T-helper 17 cell (primary cell): ENCODE results near the gene ACADSB. TPM values are rescaled to one million over a fixed set of nuclear protein-coding genes. Genes with fewer than 3 reads are reported as not detected.
A peak's percentile ranks its signal among the peaks of the same experiment; 100 is the strongest.

ENCODE experiments used
- ATAC-seq: fragments of 150-1000 bp; cut with Tn5 transposase; 2 replicates; pipeline ENCODE4 v1.10.0; 2021; ENCODE audit warnings: mild to moderate bottlenecking, moderate library complexity
- DNase-seq, 3 donors: peaks; one replicate each; pipeline versions ENCODE4 v3.0.0 to v3.0.0-alpha.2; 2020 to 2021
- H3K9me3 ChIP-seq: one replicate; pipeline ENCODE4 v1.7.0; 2013; ENCODE audit warnings: low read length, mild to moderate bottlenecking; ENCODE audit not compliant: control insufficient read depth, poor library complexity, severe bottlenecking
- H3K27ac Mint-ChIP-seq: one replicate; pipeline ENCODE4 v1.8.0; 2022; ENCODE audit warnings: mild to moderate bottlenecking, moderate library complexity, mixed read lengths
- H3K27me3 Mint-ChIP-seq: one replicate; pipeline ENCODE4 v1.8.0; 2022; ENCODE audit warnings: mixed read lengths
- H3K36me3 Mint-ChIP-seq: one replicate; pipeline ENCODE4 v1.8.0; 2022; ENCODE audit warnings: low read depth, mixed read lengths
- H3K4me1 Mint-ChIP-seq: one replicate; pipeline ENCODE4 v1.8.0; 2022; ENCODE audit warnings: mild to moderate bottlenecking, mixed read lengths
- H3K4me3 Mint-ChIP-seq: one replicate; pipeline ENCODE4 v1.8.0; 2022; ENCODE audit warnings: mild to moderate bottlenecking, moderate library complexity, mixed read lengths
- total RNA-seq, 4 donors: library from RNA in 2 of 4; stranded (reverse) in 2 of 4; gene quantifications; one replicate each; pipeline ENCODE4 v1.2.3 and lab custom pipeline; 2022 to 2026

The ACADSB gene
- total RNA-seq (10 to 100 TPM; 19.8 to 24.0 TPM), total RNA-seq (lab: John Stamatoyannopoulos, UW) (36.4 to 55.4 reads per million in 2 donors)

GRCh38 chr10:123008355-123009104, at the start of gene ACADSB, which contains the start of gene IKZF5:
TSS of gene ACADSB (plus strand) at chr10:123009006. CDS start at chr10:123009030, 24 bp downstream.
TSS of gene IKZF5 (minus strand) at chr10:123008795. CDS start at chr10:122998625, 10,170 bp downstream.
- peak; percentile 90 for ATAC-seq
- Mint-ChIP-seq H3K4me3 (peak within 1 kb of the TSS; percentile 100), H3K4me1 (peaks cover 42% of the 10 kb centered on the region), H3K27me3 (no peaks in the 10 kb centered on the region), H3K27ac (peak within 1 kb of the TSS; percentile 99), H3K36me3 (peaks cover 3% of the 10 kb centered on the region)
- peak; percentile 89 to 95 (median 91) for DNase-seq
- H3K9me3 ChIP-seq: no peaks in the 10 kb centered on the region

- no peaks in the 10 kb centered on the region for H3K4me1 Mint-ChIP-seq
- H3K4me3 Mint-ChIP-seq: no peak overlapping the region
- H3K9me3 ChIP-seq: peaks cover 5% of the 10 kb centered on the region
- no peak overlapping the region for H3K27ac Mint-ChIP-seq
- ATAC-seq: no peak
- no peaks in the 10 kb centered on the region for H3K36me3 Mint-ChIP-seq
- DNase-seq: no peak
- H3K27me3 Mint-ChIP-seq: peaks cover 9% of the 10 kb centered on the region
Measured at GRCh38 chr10:122962405-122962804, 46.4 kb upstream of the ACADSB start.

- Mint-ChIP-seq H3K4me1 (no peaks in the 10 kb centered on the region), H3K27me3 (peaks cover 12% of the 10 kb centered on the region), H3K27ac (no peak overlapping the region), H3K4me3 (no peak overlapping the region), H3K36me3 (no peaks in the 10 kb centered on the region)
- no peak for ATAC-seq
- no peak for DNase-seq
- peaks cover 5% of the 10 kb centered on the region for H3K9me3 ChIP-seq
Measured at GRCh38 chr10:122966879-122967278, 41.9 kb upstream of the ACADSB start.

- ATAC-seq (no peak), DNase-seq (no peak)
- no peak overlapping the region for H3K27ac Mint-ChIP-seq
- H3K4me1 Mint-ChIP-seq: no peaks in the 10 kb centered on the region
- H3K4me3 Mint-ChIP-seq: no peak overlapping the region
- no peaks in the 10 kb centered on the region for H3K36me3 Mint-ChIP-seq
- H3K27me3 Mint-ChIP-seq: peaks cover 15% of the 10 kb centered on the region
- H3K9me3 ChIP-seq: peaks cover 5% of the 10 kb centered on the region
Measured at GRCh38 chr10:122968698-122969097, 40.1 kb upstream of the ACADSB start.

GRCh38 chr10:122974023-122974422, 34.8 kb upstream of the ACADSB start:
- no peaks in the 10 kb centered on the region for H3K36me3 Mint-ChIP-seq
- H3K9me3 ChIP-seq: no peaks in the 10 kb centered on the region
- DNase-seq (no peak), ATAC-seq (no peak)
- H3K27ac Mint-ChIP-seq: no peak overlapping the region
- no peak overlapping the region for H3K4me3 Mint-ChIP-seq
- peaks cover 16% of the 10 kb centered on the region for H3K27me3 Mint-ChIP-seq
- H3K4me1 Mint-ChIP-seq: no peaks in the 10 kb centered on the region

GRCh38 chr10:122974543-122975064, 34.2 kb upstream of the ACADSB start:
- Mint-ChIP-seq H3K27me3 (peaks cover 16% of the 10 kb centered on the region), H3K4me1 (peaks cover under 1% of the 10 kb centered on the region), H3K4me3 (no peak overlapping the region), H3K36me3 (no peaks in the 10 kb centered on the region), H3K27ac (no peak overlapping the region)
- no peaks in the 10 kb centered on the region for H3K9me3 ChIP-seq
- ATAC-seq (no peak), DNase-seq (no peak)

GRCh38 chr10:122980209-122981065, 28.4 kb upstream of the ACADSB start, which contains the start of gene PSTK:
TSS of gene PSTK (plus strand) at chr10:122980401. CDS start at chr10:122980480, 79 bp downstream.
- H3K4me3 Mint-ChIP-seq: peak within 1 kb of the TSS; percentile 91
- no peaks in the 10 kb centered on the region for H3K9me3 ChIP-seq
- H3K36me3 Mint-ChIP-seq: peaks cover 4% of the 10 kb centered on the region
- peak within 1 kb of the TSS; percentile 96 for H3K27ac Mint-ChIP-seq
- ATAC-seq: peak; percentile 96
- H3K27me3 Mint-ChIP-seq: no peaks in the 10 kb centered on the region
- peaks cover 22% of the 10 kb centered on the region for H3K4me1 Mint-ChIP-seq
- peak; percentile 75 to 80 (median 79) for DNase-seq

GRCh38 chr10:122981066-122981464, 27.7 kb upstream of the ACADSB start:
- H3K36me3 Mint-ChIP-seq: peaks cover 4% of the 10 kb centered on the region
- no peak for DNase-seq

GRCh38 chr10:122983898-122984297, 24.9 kb upstream of the ACADSB start:
- peaks cover 22% of the 10 kb centered on the region for H3K4me1 Mint-ChIP-seq
- no peak for ATAC-seq
- no peaks in the 10 kb centered on the region for H3K27me3 Mint-ChIP-seq
- H3K27ac Mint-ChIP-seq: no peak overlapping the region
- no peak for DNase-seq
- no peak overlapping the region for H3K4me3 Mint-ChIP-seq
- no peaks in the 10 kb centered on the region for H3K9me3 ChIP-seq
- peaks cover 4% of the 10 kb centered on the region for H3K36me3 Mint-ChIP-seq

More at GRCh38 chr10:122981066-122981464, 27.7 kb upstream of the ACADSB start:
- Mint-ChIP-seq H3K27ac (peak overlapping the region; percentile 96), H3K4me1 (peaks cover 22% of the 10 kb centered on the region), H3K4me3 (peak overlapping the region; percentile 91), H3K27me3 (no peaks in the 10 kb centered on the region)
- no peaks in the 10 kb centered on the region for H3K9me3 ChIP-seq
- ATAC-seq: no peak

GRCh38 chr10:122984708-122985107, 24.1 kb upstream of the ACADSB start:
- H3K27me3 Mint-ChIP-seq: no peaks in the 10 kb centered on the region

GRCh38 chr10:122986335-122986734, 22.5 kb upstream of the ACADSB start:
- no peaks in the 10 kb centered on the region for H3K9me3 ChIP-seq
- no peak for ATAC-seq
- Mint-ChIP-seq H3K27me3 (no peaks in the 10 kb centered on the region), H3K36me3 (peaks cover 4% of the 10 kb centered on the region), H3K4me1 (peaks cover 8% of the 10 kb centered on the region), H3K27ac (no peak overlapping the region), H3K4me3 (no peak overlapping the region)
- DNase-seq: no peak

More at GRCh38 chr10:122984708-122985107, 24.1 kb upstream of the ACADSB start:
- no peak for DNase-seq
- Mint-ChIP-seq H3K4me3 (no peak overlapping the region), H3K4me1 (peaks cover 21% of the 10 kb centered on the region), H3K27ac (no peak overlapping the region), H3K36me3 (peaks cover 4% of the 10 kb centered on the region)
- no peak for ATAC-seq
- H3K9me3 ChIP-seq: no peaks in the 10 kb centered on the region

- Mint-ChIP-seq H3K27me3 (no peaks in the 10 kb centered on the region), H3K36me3 (peaks cover 4% of the 10 kb centered on the region), H3K27ac (no peak overlapping the region), H3K4me3 (no peak overlapping the region), H3K4me1 (peaks cover 4% of the 10 kb centered on the region)
- ATAC-seq (no peak), DNase-seq (no peak)
- no peaks in the 10 kb centered on the region for H3K9me3 ChIP-seq
Measured at GRCh38 chr10:122988501-122988900, 20.3 kb upstream of the ACADSB start.

- Mint-ChIP-seq H3K4me1 (peaks cover 3% of the 10 kb centered on the region), H3K27me3 (no peaks in the 10 kb centered on the region), H3K27ac (no peak overlapping the region), H3K4me3 (no peak overlapping the region), H3K36me3 (peaks cover 1% of the 10 kb centered on the region)
- DNase-seq (no peak), ATAC-seq (no peak)
- no peaks in the 10 kb centered on the region for H3K9me3 ChIP-seq
Measured at GRCh38 chr10:122990278-122990677, 18.5 kb upstream of the ACADSB start.
